LoVo (cell line): Measurements from ENCODE around the gene BCAS3.
A peak's percentile ranks its signal among the peaks of the same experiment; 100 is the strongest.
"Not testable (repeated sequence)": the region's sequence is repeated elsewhere in the genome, so short reads cannot be mapped to it uniquely, and the experiment has no call there.

Source experiments
- DNase-seq: peaks from one replicate; pipeline ENCODE4 v3.0.0-alpha.2; 2016; ENCODE audit warnings: low spot score

Gene BCAS3

DNA sequence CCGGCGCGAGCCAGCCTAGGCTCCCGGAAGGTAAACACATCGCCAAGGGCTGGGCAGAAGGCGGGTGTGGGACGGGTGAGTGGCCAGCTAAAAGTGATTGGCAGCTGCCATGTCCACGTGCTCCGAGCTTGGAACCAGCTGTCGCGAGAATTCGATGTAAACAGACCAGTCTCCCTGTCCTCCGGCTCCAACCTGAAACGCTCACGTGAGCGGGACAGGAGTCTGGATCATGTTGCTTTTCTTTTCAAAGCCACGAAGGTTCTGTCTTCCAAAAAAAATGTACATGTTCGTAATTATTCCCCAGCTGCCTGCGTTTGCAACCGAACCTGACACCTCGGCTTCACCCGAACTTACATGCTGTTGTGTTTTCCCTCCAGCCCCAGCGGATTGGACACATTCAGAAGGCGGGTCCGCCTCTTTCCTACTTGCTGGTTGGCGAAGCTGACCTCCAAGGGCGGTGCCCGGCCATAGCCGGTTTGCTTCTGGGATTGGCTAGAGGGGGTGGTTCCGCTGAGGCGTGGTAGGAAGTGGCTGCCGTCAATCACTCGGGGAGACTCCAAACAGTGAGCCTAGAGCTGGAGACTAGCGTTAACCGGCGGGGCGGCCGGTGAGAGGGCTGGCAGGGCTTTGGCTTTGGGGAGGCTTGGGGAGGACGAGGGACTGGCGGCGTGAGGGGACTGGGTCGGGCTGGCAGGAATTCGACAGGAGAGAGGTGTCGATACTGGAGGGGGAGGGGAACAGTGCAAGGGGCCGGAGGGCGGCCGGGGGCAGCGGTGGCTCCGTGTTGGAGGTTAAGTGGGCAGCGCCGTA, at the start of gene BCAS3:
Gene BCAS3, plus strand, starts transcription at position 544 of the 810 bp plus-strand sequence.
- DNase-seq, result peak; percentile 100

DNA sequence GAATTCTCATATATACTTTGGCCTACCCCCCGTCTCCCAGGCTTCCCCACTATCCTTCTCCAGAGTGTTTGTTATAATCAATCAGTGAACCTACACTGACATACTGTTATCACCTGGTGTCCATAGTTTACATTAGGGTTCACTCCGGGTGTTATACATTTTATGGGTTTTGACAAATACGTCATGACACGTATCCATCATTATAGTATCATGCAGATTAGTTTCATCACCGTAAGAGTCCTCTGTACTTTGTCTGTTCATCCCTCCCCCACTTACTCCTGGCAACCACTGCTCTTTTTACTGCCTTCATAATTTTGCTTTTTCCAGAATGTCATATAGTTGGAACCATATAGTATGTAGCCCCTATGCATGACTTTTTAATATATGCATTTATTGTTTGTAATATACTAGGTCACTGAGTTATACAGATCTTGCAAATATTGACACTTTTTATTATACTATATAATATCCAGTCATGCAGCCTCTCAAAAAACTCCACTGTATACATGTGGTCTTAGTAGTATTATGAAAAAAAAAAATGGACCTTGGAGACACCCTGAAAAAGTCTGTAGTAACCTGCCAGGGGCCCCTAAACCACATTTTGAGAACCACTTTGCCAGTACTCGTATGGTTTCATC, 49.3 kb upstream of the BCAS3 start:
- DNase-seq, result no peak

DNA sequence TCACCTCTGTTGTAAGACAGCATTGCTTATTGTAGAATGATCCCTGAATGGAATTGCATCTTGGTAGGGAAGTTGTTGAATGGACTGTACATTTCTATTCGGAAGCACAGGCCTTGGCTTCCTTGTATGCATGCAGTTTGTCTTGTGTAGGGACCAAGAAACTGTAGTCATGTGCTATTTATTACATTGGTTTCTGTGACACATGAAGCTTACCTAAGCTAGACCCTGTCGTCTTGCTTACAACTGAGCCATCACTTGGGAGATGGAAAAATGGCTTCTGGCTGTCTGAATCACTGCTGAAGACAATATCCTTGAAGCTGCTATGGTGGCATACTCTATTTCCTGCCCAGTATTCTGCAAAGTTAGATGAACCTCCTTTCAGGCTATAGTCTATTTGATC, 48.5 kb upstream of the BCAS3 start:
- DNase-seq, result no peak

DNA sequence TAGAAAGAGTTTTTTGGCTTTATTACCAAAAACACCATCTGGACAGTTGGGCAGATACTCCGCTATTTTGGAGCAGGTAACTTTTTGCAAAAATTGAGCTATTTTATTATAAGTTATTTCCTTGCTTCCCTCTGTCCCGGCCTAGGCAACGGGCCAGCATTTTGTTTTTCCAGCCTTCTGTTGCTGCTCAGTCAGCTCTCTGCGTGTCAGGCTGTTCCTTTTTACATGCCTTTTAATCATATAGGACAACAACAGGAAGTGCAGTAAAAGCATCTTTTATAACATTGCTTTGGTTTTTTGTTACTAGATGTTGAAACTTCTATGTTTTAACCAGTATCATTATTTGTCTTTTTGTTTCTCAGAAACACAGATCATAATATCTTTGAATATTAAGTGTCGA, 47.3 kb upstream of the BCAS3 start:
- no peak for DNase-seq

DNA sequence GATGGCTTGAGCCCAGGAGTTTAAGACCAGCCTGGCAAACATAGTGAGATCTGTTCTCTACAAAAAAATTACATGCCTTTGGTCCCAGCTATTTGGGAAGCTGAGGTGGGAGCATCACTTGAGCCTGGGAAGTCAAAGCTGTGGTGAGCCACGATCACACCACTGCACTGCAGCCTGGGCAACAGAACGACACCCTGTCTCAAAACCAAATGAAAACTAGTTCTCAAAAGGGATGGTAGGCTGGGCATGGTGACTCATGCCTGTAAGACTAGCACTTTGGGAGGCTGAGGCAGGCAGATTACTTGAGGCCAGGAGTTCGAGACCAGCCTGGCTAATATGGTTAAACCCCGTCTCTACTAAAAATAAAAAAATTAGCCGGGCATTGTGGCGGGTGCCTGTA, 46.5 kb upstream of the BCAS3 start:
- no peak for DNase-seq

DNA sequence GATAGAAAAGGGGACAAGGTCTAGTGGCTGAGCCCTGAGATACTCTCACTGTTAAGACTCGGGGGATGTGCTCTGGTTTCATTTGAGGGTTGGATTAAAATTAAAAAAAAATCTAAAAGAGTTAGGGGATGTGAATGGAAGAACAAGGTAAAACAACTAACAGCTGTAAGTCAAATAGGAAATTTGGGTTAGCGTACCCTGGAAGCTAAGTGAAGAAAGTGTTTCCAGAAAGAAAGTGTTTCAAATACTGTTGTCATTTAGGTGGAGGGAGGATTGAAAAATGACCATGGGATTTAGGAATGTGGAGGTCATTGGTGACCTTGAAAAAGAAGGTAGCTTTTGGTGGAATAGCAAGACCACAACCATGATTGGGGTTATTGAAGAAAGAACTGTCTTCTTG, 40.0 kb upstream of the BCAS3 start:
- DNase-seq, result no peak

DNA sequence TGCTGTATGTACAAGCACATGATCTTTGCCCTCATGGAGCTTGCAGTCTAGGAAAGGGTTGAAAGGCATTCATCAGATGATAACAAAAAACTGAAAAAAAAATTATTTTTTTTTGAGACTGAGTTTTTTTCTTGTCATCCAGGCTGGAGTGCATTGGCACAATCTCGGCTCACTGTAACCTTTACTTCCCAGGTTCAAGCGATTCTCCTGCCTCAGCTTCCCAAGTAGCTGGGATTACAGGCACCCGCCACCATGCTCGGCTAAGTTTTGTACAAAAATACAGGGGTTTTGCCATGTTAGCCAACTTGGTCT, 38.7 kb upstream of the BCAS3 start:
- DNase-seq, result no peak

DNA sequence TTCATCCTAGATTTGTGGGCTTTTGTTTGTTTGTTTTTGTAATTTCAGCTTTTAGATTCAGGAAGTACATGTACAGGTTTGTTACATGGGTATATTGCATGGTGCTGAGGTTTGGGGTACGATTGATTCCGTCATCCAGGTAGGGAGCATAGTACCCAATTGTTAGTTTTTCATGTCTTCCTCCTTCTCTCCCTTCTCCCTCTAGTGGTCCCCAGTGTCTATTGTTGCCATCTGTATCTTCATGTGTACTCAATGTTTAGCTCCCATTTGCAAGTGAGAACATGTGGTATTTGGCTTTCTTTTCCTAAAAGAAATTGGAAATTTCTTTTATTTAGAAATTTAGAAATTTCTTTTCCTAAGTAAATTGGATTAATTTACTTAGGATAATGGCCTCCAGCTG, 37.1 kb upstream of the BCAS3 start:
- no peak for DNase-seq

DNA sequence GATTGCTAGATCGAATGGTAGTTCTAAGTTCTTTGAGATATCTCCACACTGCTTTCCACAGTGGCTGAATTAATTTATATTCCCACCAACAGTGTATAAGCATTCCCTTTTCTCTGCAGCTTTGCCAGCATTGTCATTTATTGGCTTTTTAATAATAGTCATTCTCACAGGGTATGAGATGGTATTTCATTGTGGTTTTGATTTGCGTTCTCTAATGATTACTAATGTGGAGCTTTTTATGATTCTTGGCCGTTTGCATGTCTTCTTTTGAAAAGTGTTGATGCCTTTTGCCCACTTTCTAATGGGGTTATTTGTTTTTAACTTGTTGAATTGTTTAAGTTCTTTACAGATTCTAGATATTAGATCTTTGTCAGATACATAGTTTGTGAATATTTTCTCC, 36.5 kb upstream of the BCAS3 start:
- no peak for DNase-seq

DNA sequence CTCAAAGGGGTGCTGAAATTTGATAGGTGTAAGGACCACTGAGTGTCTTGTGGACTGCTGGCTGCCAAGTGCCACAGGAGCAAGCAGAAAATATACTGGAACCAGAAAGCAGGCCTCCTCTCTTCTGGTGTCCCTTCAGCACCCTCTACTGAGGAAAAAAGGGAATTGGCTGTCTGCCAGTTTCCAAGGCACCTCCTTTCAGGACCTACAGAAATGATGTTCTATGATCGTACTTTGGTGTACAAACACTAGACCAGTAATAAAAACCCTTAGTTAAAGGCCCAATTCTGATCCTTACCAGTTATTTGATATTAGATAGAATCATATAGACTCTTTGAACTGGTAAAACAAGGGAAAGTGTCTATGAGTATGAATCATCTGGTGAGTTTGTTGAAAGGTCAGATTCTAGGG, 35.8 kb upstream of the BCAS3 start:
- DNase-seq, result peak; percentile 59

DNA sequence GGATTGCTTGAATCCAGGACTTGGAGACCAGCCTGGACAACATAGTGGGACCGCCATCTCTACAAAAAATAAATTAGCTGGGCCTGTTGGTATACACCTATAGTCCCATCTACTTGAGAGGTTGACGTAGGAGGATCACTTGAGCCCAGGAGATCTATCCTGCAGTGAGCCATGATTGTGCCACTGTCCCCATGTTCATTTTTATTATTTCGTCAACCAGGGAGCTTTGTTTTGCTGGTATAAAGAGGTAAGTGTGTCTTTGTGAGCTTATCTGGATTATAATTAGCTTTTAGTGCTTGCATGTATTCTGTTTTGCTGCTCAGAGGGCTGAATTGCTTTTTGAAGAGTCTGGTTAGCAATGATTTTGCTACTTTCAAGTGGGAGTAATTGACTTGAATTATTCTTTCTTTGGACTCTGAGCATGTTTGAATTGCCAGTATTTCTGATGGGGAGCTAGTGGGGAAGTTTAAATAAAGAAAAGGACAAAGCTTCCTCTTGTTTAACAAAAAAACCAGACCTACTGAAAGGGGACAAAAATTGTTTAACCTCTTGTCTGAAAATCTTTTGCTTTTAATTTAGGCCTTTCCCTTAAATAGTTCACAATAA, 31.6 kb upstream of the BCAS3 start:
- DNase-seq, result no peak

DNA sequence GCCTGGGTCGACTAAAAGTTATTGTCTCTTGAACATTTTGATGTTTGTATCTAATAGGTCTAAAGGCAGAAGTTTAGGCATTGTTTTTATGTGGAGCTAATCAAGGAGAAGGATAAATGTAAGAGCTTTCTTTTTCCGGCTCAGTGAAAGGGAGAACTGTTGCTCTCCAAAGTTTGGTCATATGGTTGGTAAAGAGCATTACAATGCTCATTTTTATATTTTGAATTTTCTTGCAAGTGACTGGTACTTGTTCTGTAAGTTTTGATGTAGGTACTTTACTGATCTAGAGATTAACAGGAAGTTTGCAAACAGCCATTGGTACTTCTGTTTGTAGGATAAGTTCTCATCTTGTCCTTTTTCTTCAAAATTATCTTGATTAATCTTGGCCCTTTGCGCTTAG, 30.9 kb upstream of the BCAS3 start:
- DNase-seq, result no peak

DNA sequence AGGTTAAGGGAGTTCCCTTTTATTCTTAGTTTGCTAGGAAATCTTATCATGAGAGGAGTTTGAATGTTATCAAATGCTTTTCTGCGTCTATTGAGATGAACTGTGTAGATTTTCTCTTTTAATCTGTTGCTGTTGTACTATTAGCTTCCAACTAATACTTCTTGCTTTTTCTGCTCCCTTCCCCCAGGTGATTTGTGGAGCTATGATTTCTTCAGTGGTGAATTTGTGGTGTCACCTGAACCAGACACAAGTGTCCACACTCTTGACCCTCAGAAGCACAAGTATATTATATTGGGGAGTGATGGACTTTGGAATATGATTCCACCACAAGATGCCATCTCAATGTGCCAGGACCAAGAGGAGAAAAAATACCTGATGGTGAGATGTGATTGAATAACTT, 29.9 kb upstream of the BCAS3 start:
- DNase-seq, result no peak

DNA sequence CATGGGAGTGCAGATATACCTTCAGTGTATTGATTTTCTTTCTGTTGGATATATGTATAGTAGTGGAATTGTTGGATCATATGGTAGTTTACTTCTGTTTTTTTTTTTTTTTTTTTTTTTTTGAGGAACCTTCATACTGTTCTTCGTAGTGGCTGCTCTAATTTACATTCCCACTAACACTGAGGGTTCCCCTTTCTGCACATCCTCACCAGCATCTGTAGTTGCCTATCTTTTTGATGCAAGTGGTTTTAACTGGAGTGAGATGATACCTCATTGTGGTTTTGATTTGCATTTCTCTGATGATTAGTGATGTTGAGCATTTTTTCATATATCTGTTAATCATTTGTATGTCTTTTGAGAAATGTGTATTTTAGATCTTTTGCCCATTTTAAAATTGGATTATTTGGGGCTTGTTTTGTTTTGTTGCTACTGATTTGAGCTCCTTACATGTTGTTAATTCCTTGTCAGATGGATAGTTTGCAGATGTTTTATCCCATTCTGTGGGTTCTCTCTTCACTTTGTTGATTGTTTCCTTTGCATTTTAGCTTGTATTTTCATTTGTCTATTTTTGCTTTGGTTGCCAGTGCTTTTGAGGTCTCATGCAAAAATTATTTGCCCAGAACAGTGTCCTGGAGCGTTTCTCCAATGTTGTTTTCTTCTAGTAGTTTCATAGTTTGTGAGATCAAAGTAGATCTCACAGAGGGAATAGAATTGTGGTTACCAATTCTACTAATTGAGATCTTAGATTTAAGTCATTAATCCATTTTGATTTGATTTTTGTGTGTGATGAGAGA, 25.0 kb upstream of the BCAS3 start:
- no peak for DNase-seq

DNA sequence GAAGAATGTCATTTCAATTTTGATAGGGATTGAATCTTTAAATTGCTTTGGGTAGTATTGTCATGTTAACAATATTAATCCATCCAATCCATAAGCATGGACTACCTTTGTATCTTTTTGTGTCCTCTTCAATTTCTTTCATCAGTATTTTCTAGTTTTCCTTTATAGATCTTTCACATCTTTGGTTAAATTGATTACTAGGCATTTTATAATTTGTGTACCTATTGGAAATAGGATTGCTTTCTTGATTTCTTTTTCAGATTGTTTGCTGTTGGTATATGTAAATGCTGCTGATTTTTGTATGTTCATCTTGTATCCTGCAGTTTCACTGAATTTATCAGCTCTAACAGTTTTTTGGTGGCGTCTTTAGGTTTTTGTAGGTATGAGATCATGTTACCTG, 24.1 kb upstream of the BCAS3 start:
- DNase-seq, result no peak

DNA sequence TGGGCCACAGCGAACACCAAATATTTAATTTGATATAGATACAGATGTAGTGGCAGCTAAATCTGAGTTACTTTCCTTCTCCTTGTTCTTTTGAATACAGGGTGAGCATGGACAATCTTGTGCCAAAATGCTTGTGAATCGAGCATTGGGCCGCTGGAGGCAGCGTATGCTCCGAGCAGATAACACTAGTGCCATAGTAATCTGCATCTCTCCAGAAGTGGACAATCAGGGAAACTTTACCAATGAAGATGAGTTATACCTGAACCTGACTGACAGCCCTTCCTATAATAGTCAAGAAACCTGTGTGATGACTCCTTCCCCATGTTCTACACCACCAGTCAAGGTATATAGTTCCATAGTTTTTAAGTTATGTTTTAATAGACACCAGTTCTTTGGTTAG, 21.2 kb upstream of the BCAS3 start:
- no peak for DNase-seq

DNA sequence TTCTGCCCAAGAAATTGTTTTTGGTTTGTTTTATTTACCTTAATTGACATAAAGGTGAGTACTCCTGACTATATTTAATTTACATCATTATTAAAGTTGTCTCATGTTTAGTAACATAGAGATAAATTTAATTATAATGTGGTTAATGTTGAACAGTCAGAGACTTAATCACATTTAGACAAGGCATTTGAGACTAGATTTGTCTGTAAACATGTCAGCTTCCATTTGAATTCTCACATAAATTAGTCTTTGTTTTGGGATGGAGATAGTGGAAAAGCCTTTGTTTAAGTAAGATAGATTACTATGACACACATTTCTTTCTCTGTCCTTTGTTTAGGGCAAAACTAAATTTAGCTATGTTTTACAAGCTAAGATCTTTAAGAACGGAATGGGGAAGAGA, 18.5 kb upstream of the BCAS3 start:
- DNase-seq, result no peak

DNA sequence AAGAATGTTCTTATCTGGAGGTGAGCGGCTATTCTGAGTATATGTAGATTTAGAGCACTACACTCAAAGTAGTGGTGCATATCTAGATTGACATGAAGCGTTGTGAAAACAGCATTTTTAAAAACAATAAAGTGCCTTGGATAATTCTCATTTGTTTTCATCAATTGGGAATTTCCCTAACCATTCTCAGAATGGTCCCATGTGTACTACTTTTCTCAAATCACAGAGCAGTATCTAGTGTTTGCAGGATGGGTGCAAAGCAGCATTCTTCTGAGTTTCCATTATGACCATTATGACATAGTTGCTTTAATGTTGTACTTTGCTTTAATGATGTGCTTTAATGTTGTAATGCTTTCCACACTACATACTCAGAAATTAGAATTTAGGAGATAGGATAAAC, 16.2 kb upstream of the BCAS3 start:
- no peak for DNase-seq

DNA sequence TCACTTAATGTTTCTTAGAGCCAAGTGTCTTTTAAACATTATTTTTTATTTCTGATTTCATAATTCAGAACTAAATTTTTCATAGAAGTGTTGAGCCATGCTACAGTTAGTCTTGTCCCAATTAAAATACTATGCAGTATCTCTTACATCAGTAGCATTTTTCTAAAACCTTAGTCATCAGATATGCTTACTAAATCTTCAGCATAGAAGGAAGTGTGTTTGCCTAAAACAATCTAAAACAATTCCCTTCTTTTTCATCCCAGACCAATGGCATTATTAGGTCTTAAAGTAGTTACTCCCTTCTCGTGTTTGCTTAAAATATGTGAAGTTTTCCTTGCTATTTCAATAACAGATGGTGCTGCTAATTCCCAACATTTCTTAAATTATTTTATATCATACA, 13.6 kb upstream of the BCAS3 start:
- no peak for DNase-seq

DNA sequence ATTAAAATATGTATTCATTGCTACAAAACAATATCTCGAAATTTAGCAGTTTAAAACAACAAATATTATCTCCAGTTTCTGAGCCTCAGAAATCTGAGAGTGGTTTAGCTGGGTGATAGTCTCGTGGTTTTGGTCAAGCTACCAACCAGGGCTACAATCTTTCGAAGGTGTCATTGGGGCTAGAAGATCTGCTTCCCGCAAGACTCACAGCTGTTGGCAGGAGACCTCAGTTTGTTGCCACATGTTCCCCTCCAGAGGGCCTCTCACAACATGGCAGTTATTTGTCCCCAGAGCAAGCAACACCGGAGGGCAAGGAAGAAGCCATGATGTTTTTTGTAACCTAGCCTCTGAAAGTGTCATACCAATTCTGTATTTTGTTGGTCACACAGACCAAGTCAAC, 12.0 kb upstream of the BCAS3 start:
- DNase-seq, result no peak

DNA sequence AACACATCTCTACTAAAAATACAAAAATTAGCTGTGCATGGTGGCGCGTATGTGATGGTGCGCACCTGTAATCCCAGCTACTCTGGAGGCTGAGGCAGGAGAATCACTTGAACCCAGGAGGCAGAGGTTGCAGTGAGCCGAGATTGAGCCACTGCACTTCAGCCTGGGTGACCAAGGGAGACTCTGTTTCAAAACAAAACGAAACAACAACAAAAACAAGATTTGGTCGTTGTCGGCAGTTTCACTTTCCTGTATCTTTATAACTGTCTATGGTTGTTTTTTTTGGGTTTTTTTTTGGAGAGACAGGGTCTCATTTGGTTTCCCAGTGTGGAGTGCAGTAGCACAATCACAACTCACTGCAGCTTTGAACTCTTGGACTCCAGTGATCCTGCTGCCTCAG, 8.9 kb upstream of the BCAS3 start:
- DNase-seq, result not testable (repeated sequence)

DNA sequence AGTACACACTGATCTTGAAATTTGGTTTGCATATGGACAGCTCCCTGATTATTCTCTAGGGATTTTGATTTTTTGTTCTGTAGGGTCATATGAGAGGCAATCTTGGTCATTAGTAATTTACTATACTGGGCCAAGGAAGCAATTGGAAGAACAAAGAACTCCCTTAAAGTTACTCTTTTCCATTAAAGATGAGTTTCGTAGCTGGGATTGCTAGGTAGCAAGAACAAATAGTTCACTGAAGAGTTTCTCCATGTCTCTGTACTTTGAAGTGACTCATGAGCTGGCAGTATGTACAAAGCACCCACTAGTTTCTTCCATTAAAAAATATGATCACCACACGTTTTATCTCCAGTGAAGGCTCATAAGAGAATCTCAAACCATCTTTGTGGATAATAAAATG, 6.2 kb upstream of the BCAS3 start:
- DNase-seq, result no peak

DNA sequence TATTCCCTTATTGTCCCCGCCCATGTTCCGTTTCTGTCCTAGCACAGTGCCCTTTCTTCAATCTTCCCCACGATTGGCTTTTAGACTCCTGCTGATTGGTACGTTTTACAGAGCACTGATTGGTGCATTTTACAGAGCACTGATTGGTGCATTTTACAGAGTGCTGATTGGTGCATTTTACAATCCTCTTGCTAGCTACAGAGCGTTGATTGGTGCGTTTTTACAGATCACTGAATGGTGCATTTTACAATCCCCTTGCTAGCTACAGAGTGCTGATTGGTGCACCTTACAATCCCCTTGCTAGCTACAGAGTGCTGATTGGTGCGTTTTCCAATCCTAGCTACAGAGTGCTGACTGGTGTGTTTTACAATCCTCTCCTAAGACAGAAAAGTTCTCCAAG, 3.0 kb upstream of the BCAS3 start:
- not testable (repeated sequence) for DNase-seq
